K562 (cell line): Measurements from ENCODE around the gene KAT5. TPM values are rescaled to one million over a fixed set of nuclear protein-coding genes. Genes with fewer than 3 reads are reported as not detected.

Experiments used
- BRF1 ChIP-seq: IDR thresholded peaks from 3 replicates; pipeline ENCODE4 v1.6.1; 2011; ENCODE audit warnings: borderline replicate concordance, mild to moderate bottlenecking; ENCODE audit not compliant: insufficient read length; ENCODE audit errors: extremely low read depth
- FOXA1 ChIP-seq: fragments of 450-650 bp; IDR thresholded peaks from 2 replicates; pipeline ENCODE4 v1.6.1; 2016; ENCODE audit warnings: mild to moderate bottlenecking, borderline replicate concordance
- FUS ChIP-seq: fragments of 200-400 bp; formaldehyde crosslinking; optimal IDR thresholded peaks from 2 replicates; pipeline ENCODE3; 2017; ENCODE audit warnings: low read depth, low read length
- KLF16 ChIP-seq: IDR thresholded peaks from 2 replicates; pipeline ENCODE4 v1.6.1; 2016; ENCODE audit warnings: antibody characterized with exemption
- PHF8 ChIP-seq: fragments of 200-600 bp; sonication (generic); IDR thresholded peaks from 2 replicates; pipeline ENCODE4 v1.6.1; 2012; ENCODE audit warnings: mixed run types, mild to moderate bottlenecking, inconsistent platforms, low read length, moderate library complexity, borderline replicate concordance
- TCF7L2 ChIP-seq: fragments of 150-350 bp; IDR thresholded peaks from 2 replicates; pipeline ENCODE4 v1.6.1; 2016; ENCODE audit warnings: low read depth, mild to moderate bottlenecking, low read length, moderate library complexity
- TEAD1 ChIP-seq, 2 experiments: fragments of 450-650 bp in 1 of 2; sonication (generic) in 1 of 2; formaldehyde crosslinking; IDR thresholded peaks; 2 replicates each; pipeline versions ENCODE4 v1.4.0 to v1.8.0; 2020 to 2022; ENCODE audit warnings: mild to moderate bottlenecking in 2 of 2, missing genetic modification reagents in 1 of 2
- ZC3H11A ChIP-seq: IDR thresholded peaks from 2 replicates; pipeline ENCODE4 v1.6.1; 2012; ENCODE audit warnings: low read depth, low read length, improper control_type of control experiment
- ZNF830 ChIP-seq: fragments of 250-450 bp; sonication (Bioruptor Pico); IDR thresholded peaks from 2 replicates; pipeline ENCODE4 v1.5.0; 2021; ENCODE audit warnings: mild to moderate bottlenecking
- polyA plus RNA-seq, 8 experiments: library from polyadenylated mRNA; depleted of rRNA in 4 of 8; stranded (reverse) in 5 of 8; unstranded in 3 of 8; fragments of >200 nt; fragmentation: Nextera tagmentation in 2 of 8; fragmentation: Illumina TruSeq in 1 of 8; extraction: Ambion mirVana in 2 of 8; extraction: Trizol in 1 of 8; gene quantifications; 2 replicates each; pipeline versions ENCODE4 v1.2.1 to v1.2.3, GENCODE V29; 2011 to 2014; ENCODE audit warnings: inconsistent platforms in 1 of 8, missing spikeins in 1 of 8
- total RNA-seq, 7 experiments: library from RNA; depleted of rRNA in 6 of 7; stranded (reverse); fragments of >200 nt in 6 of 7; fragmentation: Illumina TruSeq in 2 of 7; extraction: Trizol in 2 of 7; gene quantifications; 2 replicates each; pipeline versions ENCODE4 v1.2.1 to v1.2.3, GENCODE V29; 2011 to 2021; ENCODE audit warnings: low replicate concordance in 1 of 7
- TF ChIP-seq, protein P1 (sequence below), 2 experiments: fragments of 150-350 bp in 1 of 2; IDR thresholded peaks; 2 replicates each; pipeline ENCODE4 v1.6.1; 2012 to 2016; ENCODE audit warnings: low read depth in 2 of 2, low read length in 2 of 2, mild to moderate bottlenecking in 1 of 2, moderate library complexity in 1 of 2
- TF ChIP-seq, protein P2 (sequence below), 3 experiments: fragments of 200-800 bp in 1 of 3; sonication (Bioruptor generic) in 1 of 3; sonication (generic) in 1 of 3; formaldehyde crosslinking in 1 of 3; IDR thresholded peaks; 2 replicates each; pipeline versions ENCODE4 v1.6.1 to v1.8.0; 2016 to 2022; ENCODE audit warnings: mild to moderate bottlenecking in 2 of 3, missing compliant biosample characterization in 2 of 3, missing genetic modification characterization in 2 of 3, missing genetic modification reagents in 1 of 3
- TF ChIP-seq, protein P3 (sequence below), 2 experiments: fragments of 450-650 bp; IDR thresholded peaks; 2 replicates each; pipeline ENCODE4 v1.6.1; 2016; ENCODE audit warnings: mild to moderate bottlenecking in 2 of 2, borderline replicate concordance in 1 of 2, low read depth in 1 of 2, moderate library complexity in 1 of 2

The KAT5 gene
- total and polyA plus RNA-seq, 9 of the 15 experiments (the other 6 are each of a cell fraction or from before 2014, with no cell fraction given), result 3.6 to 76.8 (median 52.7) TPM

DNA sequence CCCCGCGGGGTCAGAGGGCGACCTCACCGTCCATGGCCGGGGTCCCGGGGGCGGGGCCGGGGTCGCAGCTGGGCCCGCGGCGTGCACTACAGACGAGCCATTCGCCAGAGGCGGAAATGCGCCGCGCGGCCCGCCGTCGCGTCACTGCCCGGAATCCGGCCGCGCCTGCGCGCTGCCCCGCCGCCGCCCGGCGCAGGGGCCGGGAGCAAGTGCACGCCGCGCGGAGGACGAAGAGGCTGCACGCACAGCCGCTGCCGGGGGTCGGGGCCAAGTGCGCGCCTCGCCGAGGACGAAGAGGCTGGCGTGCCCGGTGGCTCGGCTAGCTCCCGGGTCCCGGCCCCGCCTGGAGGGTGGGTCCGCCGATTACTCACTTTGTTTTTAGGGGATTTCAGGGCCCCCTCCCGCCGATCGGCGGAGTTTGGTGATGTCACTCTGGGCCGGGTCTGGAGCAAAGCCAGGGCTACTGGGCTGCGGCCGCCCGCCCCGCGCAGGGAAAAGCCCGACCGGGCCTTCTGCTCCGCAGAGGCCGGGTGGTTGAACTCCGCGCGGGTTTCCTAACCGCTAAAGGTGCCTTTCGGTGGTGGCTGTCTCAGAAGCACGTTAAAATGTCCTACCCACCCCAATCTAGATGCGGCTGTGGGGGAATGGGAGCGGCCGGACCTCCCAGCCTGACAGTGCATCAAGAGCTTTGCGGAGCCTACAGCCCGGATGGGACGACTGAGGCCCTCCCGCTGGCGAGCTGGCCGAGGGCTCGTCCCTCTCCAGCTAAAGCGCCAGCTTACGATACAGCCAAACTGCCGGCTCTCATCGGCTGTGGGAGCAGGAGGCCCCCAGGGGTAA lies 49.0 kb upstream of the KAT5 start, which contains the start of gene RELA (continued):
- TF ChIP-seq, protein P1, sequence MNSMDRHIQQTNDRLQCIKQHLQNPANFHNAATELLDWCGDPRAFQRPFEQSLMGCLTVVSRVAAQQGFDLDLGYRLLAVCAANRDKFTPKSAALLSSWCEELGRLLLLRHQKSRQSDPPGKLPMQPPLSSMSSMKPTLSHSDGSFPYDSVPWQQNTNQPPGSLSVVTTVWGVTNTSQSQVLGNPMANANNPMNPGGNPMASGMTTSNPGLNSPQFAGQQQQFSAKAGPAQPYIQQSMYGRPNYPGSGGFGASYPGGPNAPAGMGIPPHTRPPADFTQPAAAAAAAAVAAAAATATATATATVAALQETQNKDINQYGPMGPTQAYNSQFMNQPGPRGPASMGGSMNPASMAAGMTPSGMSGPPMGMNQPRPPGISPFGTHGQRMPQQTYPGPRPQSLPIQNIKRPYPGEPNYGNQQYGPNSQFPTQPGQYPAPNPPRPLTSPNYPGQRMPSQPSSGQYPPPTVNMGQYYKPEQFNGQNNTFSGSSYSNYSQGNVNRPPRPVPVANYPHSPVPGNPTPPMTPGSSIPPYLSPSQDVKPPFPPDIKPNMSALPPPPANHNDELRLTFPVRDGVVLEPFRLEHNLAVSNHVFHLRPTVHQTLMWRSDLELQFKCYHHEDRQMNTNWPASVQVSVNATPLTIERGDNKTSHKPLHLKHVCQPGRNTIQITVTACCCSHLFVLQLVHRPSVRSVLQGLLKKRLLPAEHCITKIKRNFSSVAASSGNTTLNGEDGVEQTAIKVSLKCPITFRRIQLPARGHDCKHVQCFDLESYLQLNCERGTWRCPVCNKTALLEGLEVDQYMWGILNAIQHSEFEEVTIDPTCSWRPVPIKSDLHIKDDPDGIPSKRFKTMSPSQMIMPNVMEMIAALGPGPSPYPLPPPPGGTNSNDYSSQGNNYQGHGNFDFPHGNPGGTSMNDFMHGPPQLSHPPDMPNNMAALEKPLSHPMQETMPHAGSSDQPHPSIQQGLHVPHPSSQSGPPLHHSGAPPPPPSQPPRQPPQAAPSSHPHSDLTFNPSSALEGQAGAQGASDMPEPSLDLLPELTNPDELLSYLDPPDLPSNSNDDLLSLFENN (IDR thresholded peaks at IDR 0.05; ENCODE audit: low read depth in 2 of 2, low read length in 2 of 2), result no peak; a peak in 2 of 4 replicates
- TF ChIP-seq, protein P2, sequence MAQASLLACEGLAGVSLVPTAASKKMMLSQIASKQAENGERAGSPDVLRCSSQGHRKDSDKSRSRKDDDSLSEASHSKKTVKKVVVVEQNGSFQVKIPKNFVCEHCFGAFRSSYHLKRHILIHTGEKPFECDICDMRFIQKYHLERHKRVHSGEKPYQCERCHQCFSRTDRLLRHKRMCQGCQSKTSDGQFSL (CRISPR knock-in tag; IDR thresholded peaks at IDR 0.05), result peak; percentile 35
- TF ChIP-seq, protein P2 (tag; IDR thresholded peaks at IDR 0.05), result no peak
- TF ChIP-seq FUS, result peak; percentile 72
- TF ChIP-seq TEAD1 (CRISPR knock-in tag; IDR thresholded peaks at IDR 0.05), result no peak; a peak in 1 of 4 replicates
- TF ChIP-seq, protein P3, sequence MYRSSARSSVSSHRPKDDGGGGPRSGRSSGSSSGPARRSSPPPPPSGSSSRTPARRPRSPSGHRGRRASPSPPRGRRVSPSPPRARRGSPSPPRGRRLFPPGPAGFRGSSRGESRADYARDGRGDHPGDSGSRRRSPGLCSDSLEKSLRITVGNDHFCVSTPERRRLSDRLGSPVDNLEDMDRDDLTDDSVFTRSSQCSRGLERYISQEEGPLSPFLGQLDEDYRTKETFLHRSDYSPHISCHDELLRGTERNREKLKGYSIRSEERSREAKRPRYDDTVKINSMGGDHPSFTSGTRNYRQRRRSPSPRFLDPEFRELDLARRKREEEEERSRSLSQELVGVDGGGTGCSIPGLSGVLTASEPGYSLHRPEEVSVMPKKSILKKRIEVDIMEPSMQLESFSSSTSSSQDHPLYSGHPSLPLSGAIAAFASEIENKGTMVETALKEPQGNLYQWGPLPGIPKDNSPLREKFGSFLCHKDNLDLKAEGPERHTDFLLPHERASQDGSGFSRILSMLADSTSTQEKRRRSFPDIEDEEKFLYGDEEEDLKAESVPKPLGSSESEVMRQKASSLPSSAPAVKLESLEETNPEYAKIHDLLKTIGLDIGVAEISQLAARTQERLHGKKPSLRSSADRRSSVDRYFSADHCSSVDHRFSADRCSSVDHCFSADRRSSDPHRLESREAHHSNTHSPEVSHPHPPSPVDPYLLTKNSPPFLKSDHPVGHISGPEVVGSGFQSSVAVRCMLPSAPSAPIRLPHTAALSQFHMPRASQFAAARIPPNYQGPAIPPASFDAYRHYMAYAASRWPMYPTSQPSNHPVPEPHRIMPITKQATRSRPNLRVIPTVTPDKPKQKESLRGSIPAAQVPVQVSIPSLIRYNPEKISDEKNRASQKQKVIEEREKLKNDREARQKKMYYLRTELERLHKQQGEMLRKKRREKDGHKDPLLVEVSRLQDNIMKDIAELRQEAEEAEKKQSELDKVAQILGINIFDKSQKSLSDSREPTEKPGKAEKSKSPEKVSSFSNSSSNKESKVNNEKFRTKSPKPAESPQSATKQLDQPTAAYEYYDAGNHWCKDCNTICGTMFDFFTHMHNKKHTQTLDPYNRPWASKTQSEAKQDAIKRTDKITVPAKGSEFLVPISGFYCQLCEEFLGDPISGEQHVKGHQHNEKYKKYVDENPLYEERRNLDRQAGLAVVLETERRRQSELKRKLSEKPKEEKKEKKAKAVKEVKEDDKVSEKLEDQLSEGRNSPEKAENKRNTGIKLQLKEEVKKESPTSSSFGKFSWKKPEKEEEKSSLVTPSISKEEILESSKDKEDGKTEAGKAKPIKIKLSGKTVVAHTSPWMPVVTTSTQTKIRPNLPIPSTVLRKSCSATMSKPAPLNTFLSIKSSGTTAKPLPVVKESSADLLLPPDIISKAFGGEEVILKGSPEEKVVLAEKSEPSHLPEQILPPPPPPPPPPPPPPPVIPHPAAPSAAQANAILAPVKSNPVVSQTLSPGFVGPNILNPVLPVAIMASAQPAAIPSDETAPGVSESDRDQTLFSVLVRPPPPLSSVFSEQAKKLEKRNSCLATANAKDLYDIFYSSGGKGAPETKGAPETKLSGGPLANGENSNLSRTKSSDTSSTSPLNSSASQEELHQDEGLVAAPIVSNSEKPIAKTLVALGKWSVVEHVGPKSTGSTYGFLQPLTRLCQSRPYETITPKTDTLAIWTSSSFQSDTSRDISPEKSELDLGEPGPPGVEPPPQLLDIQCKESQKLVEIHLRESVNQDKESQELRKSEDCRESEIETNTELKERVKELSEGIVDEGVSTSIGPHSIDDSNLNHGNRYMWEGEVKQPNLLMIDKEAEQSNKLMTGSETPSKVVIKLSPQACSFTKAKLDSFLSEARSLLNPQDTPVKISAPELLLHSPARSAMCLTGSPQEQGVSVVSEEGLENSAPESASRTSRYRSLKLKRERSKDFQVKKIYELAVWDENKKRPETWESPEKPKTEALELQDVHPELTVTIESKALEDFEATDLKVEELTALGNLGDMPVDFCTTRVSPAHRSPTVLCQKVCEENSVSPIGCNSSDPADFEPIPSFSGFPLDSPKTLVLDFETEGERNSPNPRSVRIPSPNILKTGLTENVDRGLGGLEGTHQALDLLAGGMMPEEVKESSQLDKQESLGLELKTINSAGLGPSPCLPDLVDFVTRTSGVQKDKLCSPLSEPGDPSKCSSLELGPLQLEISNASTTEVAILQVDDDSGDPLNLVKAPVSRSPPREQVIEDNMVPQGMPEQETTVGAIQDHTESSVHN (IDR thresholded peaks at IDR 0.05; ENCODE audit: borderline replicate concordance in 1 of 2, low read depth in 1 of 2), result no peak
- TF ChIP-seq BRF1, result no peak
- no peak for TF ChIP-seq ZC3H11A
- no peak for TF ChIP-seq FOXA1
- no peak for TF ChIP-seq ZNF830 (CRISPR knock-in tag)
- peak; percentile 83 for TF ChIP-seq PHF8
- no peak for TF ChIP-seq KLF16
- TF ChIP-seq TCF7L2, result no peak
